ES-I3 (cell line): ENCODE data around the gene CRX.
A peak's percentile ranks its signal among the peaks of the same experiment; 100 is the strongest.
"Not testable (repeated sequence)": the region's sequence is repeated elsewhere in the genome, so short reads cannot be mapped to it uniquely, and the experiment has no call there.

Experiments used
- H3K36me3 ChIP-seq: 2 replicates; pipeline ENCODE4 v1.6.1; 2013; ENCODE audit warnings: mild to moderate bottlenecking, low read length, control low read depth, moderate library complexity; ENCODE audit not compliant: insufficient read depth
- H3K4me1 ChIP-seq: 2 replicates; pipeline ENCODE4 v1.6.1; 2013; ENCODE audit warnings: mild to moderate bottlenecking, control low read depth, low read length; ENCODE audit not compliant: insufficient read depth
- H3K9ac ChIP-seq: 2 replicates; pipeline ENCODE4 v1.6.1; 2013; ENCODE audit warnings: low read depth, mild to moderate bottlenecking, low read length, moderate library complexity
- H3K9me3 ChIP-seq: 2 replicates; pipeline ENCODE4 v1.6.1; 2013; ENCODE audit warnings: mild to moderate bottlenecking, low read length, moderate library complexity; ENCODE audit not compliant: control insufficient read depth, insufficient read depth

The CRX gene

DNA sequence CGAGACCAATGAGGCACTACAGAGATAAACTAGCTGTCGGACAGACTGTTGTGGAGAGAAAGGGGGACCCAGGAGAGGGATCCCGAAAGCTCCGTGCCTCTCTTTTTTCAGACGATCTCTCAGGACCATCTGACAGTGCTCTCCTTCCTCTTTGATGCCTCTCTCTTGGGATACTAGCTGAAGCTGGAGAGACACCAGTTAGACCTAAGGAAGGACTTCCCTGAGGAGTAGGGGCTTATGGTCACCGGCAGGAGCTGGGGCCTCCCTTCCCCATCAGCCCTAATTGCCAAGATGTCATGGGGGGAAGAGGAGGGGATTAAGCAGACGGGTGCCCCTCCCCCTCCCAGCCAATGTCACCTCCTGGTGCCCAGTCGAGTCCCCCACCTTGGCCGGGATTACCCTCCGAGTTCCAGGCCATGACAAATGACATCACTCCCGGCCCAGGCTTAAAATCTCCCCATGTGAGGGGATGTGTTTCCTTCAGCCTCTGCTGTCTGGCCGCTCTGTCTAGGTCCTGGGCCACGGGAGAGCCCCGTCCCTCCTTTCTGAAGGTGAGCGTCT is at the start of gene CRX:
Gene CRX, plus strand, starts transcription at position 478 of the 561 bp plus-strand sequence. CDS start 12,507 bp downstream, outside the sequence.
- no peaks in the 10 kb centered on the region for H3K36me3 ChIP-seq
- peaks cover 19% of the 10 kb centered on the region for H3K4me1 ChIP-seq
- H3K9me3 ChIP-seq = no peaks in the 10 kb centered on the region
- H3K9ac ChIP-seq = no peak within 1 kb of the TSS

DNA sequence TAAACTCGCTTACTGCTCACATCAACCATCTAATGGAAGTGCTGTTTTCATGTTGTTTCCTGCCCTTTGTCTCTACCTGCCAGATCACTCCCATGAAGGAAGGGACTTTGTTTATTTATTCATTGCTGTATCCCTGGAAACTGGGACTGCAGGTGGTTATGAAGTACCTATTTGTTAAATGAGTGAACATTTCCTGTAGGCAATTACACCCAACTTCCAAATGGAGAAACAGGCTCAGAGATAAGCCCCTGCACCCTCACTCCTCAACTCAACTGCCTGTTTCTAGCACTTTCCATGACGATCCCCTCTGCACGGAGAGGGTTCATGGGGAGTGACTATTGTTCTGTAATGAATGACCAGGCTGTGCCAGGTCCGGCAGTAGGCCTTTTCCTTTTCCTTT is 45.2 kb upstream of the CRX start:
- H3K4me1 ChIP-seq = no peaks in the 10 kb centered on the region; the same call in 1 of the 2 replicates
- peaks cover 5% of the 10 kb centered on the region; the same call in 1 of the 2 replicates for H3K36me3 ChIP-seq
- no peaks in the 10 kb centered on the region for H3K9me3 ChIP-seq
- no peak overlapping the region for H3K9ac ChIP-seq

DNA sequence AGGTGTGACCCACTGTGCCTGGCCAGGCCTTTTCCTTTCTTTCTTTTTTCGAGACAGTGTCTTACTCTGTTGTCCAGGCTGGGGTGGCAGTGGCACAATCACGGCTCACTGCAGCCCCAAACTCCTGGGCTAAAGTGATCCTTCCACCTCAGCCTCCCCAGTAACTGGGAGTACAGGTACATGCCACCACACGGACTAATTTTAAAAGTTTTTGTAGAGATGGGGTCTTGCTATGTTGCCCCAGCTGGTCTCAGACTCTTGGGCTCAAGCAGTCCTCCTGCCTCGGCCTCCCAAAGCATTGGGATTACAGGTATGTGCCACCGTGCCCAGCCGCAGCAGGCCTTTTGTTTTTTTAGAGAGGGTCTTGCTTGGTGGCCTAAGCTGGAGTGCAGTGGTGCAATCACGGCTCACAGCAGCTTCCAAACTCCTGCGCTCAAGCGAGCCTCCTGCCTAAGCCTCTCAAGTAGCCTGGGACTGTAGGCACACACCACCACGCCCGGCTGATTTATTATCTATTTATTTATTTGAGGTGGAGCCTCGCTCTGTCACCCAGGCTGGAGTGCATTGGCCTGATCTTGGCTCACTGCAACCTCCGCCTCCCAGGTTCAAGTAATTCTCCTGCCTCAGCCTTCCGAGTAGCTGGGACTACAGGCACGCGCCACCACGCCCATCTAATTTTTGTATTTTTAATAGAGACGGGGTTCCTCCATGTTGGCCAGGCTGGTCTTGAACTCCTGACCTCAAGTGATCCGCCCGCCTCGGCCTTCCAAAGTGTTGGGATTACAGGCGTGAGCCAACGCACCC is 44.3 kb upstream of the CRX start:
- H3K9me3 ChIP-seq, H3K36me3 ChIP-seq, H3K4me1 ChIP-seq: not testable (repeated sequence)
- H3K9ac ChIP-seq = peak overlapping the region; percentile 74; the same call in 1 of the 2 replicates

DNA sequence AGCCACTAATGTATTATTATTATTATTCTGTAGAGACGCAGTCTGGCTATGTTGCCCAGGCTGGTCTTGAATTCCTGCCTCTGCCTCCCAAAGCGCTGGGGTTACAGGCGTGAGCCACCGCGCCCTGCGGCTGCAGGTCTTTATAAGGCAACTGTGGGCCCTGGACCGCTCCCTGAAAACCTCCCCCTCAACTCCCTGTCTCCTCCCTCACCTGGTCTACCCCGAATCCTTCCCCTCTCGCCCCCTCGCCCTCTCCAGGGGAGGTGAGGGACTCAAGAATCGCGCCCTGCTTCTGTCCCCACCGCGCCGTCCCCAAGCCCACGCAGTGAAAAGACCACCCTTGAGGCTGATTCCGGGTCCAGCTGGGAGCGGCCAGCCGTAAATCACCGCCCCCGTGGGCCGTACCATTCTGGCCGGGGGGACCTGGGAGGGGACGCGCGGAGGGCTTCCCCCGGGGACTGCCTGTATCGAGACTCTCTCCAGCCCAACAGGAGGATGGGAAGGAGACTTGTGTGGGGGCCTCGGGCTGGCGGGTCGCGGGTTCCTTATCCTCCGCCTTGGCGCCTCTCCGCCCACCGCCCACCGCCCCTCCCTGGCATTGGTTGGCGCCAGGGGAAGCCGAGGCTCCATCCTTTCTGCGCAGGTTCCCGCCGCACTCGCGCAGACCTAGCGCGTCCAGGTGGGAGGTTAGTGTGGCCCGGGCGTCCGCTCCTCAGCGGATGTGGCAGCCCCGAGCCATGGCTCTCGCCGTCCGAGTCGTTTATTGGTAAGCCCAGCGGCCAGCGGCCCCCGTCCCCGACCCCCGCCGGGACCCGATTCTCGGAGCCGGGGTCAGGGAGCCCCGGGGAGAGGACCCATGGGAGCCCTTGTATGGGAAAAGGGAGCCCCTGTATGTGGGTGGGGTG is 43.4 kb upstream of the CRX start, which contains the start of gene SELENOW:
Gene SELENOW, plus strand, starts transcription at position 655 of the 905 bp plus-strand sequence. Its CDS starts 83 bp downstream, at position 738.
- no peaks in the 10 kb centered on the region; the same call in 1 of the 2 replicates for H3K4me1 ChIP-seq
- peaks cover 6% of the 10 kb centered on the region; the same call in 1 of the 2 replicates for H3K36me3 ChIP-seq
- H3K9me3 ChIP-seq = no peaks in the 10 kb centered on the region
- H3K9ac ChIP-seq = peak within 1 kb of the TSS; percentile 74

DNA sequence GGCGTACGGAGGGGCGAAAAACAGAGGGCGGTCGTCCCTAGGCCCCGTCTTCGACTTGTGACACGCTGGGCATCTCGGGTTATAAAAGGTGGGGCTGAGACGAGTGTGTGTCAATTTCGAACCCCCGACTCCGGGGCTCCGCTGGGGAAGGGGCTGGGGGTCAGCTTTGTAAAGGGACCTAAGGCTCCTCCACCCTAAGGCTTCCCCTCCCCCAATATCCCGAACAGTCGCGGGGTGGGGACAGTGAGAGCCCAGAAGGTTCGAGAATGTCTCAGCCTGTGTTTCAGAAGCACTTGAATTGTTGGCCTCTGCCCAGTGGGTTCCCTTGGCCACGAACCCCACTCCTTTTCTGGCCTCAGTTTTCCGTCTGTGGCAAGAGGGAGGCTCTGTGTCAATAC is 42.8 kb upstream of the CRX start:
- H3K9me3 ChIP-seq = no peaks in the 10 kb centered on the region
- H3K4me1 ChIP-seq = no peaks in the 10 kb centered on the region; the same call in 1 of the 2 replicates
- H3K9ac ChIP-seq = peak overlapping the region; percentile 74
- peaks cover 6% of the 10 kb centered on the region; the same call in 1 of the 2 replicates for H3K36me3 ChIP-seq

DNA sequence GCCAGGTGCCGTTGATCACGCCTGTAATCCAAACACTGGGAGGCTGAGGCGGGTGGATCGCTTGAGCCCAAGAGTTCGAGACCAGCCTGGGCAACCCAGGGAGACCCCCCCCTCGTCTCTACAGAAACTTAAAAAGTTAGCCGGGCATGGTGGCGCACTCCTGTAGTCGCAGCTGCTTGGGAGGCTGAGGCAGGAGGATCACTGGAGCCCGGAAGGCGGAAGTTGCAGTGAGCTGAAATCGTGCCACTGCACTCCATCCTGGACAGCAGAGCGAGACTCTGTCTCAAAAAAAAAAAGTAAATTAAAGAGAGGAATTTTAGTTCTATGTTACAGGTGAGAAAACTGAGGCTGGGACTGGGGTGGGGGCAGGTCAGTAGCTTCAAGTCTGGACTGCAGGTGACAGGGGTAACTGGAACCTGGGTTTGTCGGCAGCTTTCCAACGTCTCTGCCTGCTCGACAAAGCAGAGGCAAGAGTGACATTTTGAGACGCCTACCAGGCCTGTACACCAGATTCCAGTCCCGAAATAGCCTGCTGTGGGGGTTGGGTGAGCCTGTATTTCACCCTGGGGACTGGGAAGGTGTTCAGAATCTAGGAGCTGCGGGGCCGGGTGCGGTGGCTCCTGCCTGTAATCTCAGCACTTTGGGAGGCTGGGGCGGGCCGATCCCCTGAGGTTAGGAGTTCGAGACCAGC is 42.1 kb upstream of the CRX start:
- Histone ChIP-seq H3K36me3 (peaks cover 10% of the 10 kb centered on the region; the same call in 1 of the 2 replicates), H3K9ac (peak overlapping the region; percentile 74; the same call in 1 of the 2 replicates), H3K4me1 (no peaks in the 10 kb centered on the region; the same call in 1 of the 2 replicates), H3K9me3 (no peaks in the 10 kb centered on the region)

DNA sequence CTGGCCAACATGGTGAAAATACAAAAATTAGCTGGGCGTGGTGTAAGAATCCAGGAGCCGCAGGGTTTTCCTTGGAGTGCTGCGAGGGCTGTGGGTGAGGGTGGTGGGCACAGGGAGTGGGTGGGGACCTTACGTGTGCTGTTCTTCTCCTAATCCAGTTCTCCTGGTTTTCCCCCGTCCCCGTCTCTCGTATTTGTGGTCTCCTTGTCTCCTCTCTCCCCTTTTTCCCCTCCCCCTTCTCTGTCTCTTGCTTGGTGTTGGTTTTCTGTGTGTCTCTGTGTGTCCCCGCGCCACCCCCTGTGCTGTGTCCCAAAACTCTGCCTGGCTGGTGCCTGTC is 41.6 kb upstream of the CRX start:
- no peaks in the 10 kb centered on the region for H3K9me3 ChIP-seq
- H3K36me3 ChIP-seq = peaks cover 11% of the 10 kb centered on the region; the same call in 1 of the 2 replicates
- no peak overlapping the region; the same call in 1 of the 2 replicates for H3K9ac ChIP-seq
- no peaks in the 10 kb centered on the region; the same call in 1 of the 2 replicates for H3K4me1 ChIP-seq

DNA sequence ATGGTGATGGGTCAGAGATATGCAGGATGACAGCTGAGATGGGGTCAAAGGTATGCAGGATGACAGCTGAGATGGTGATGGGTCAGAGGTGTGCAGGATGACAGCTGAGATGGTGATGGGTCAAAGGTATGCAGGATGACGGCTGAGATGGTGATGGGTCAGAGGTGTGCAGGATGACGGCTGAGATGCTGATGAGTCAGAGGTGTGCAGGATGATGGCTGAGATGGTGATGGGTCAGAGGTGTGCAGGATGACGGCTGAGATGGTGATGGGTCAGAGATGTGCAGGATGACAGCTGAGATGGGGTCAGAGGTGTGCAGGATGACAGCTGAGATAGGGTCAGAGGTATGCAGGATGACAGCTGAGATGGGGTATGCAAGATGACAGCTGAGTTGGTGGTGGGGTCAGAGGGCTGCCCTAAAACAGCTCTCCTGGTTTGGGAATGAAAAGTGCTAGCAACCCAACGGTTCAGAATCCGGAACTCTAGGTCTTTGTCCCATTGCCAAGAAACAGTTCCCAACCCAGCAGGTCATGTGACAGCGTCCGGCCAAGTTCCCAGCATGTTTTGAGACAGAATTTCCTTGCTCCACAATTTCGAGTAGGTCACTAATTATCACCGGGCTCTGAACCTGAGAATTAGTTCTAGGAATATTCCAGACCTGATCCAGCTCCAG is 40.0 kb upstream of the CRX start:
- no peaks in the 10 kb centered on the region; the same call in 1 of the 2 replicates for H3K4me1 ChIP-seq
- no peaks in the 10 kb centered on the region for H3K9me3 ChIP-seq
- H3K9ac ChIP-seq = no peak overlapping the region
- H3K36me3 ChIP-seq = peaks cover 19% of the 10 kb centered on the region; the same call in 1 of the 2 replicates

DNA sequence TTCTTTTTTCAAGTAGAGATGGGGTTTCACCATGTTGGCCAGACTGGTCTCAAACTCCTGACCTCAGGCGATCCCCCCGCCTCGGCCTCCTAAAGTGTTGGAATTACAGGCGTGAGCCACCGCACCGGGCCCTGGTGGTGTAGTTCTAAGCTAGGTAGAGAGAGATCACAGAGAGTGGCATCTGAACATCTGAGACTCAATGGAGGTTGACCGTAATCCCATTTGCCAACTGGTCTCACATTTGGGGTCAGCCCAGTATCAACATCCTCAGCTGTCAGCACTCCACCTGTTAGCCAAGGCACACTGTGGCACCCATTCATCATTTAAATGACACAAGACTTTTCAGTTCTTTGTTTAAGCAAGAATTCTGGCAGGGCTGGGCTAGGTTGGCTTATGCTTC is 35.2 kb upstream of the CRX start:
- H3K4me1 ChIP-seq = no peaks in the 10 kb centered on the region; the same call in 1 of the 2 replicates
- peaks cover 14% of the 10 kb centered on the region; the same call in 1 of the 2 replicates for H3K36me3 ChIP-seq
- no peak overlapping the region for H3K9ac ChIP-seq
- H3K9me3 ChIP-seq = no peaks in the 10 kb centered on the region

DNA sequence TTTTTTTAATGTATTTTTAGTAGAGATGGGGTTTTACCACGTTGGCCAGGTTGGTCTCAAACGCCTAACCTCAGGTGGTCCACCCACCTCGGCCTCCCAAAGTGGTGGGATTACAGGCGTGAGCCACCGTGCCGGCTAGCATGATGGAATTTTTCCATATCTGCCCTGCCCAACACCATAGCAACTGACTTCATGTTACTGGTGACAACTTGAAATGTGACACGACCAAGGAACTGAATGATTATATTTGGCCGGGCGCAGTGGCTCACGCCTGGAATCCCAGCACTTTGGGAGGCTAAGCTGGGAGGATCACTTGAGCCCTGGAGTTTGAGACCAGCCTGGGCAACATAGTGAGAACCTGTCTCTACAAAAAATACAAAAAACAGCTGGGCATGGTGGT is 34.4 kb upstream of the CRX start:
- H3K9me3 ChIP-seq, H3K9ac ChIP-seq, H3K4me1 ChIP-seq: not testable (repeated sequence)
- peaks cover 13% of the 10 kb centered on the region; the same call in 1 of the 2 replicates for H3K36me3 ChIP-seq

DNA sequence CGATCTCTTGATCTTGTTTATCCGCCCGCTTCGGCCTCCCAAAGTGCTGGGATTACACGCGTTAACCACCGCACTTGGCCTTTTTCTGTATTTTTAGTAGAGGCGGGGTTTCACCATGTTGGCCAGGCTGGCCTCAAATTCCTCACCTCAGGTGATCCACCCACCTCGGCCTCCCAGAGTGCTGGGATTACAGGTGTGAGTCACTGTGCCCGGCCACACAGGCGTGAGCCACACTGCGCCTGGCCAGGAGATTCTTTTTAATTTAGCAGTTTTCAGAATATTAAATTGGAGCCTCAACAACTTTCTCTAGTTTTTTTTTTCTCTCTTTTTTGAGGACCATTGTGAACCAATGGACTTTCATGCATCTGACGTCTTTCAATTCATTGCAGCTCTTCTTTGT is 31.9 kb upstream of the CRX start:
- H3K9ac ChIP-seq = peak overlapping the region; percentile 32; the same call in 1 of the 2 replicates
- H3K4me1 ChIP-seq, H3K9me3 ChIP-seq, H3K36me3 ChIP-seq: not testable (repeated sequence)

DNA sequence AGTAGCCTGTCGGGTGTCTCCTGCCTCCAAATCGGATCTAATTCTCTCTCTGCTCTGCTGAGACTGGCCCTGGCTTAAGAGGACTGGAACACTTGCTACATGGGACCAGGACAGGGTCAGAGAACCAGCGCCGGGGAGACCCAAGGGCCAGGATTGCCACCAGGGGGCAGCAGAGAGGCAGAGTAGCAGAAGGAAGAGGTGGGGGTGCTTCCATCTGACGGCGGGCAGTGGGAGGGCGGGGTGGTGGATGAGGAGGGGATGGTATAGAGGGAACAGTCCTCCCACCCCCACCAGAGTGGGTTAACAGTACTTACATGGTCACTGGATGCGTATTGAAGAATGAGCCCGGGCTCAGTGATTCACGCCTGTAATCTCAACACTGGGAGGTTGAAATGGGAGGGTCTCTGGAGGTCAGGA is 31.3 kb upstream of the CRX start:
- peaks cover 7% of the 10 kb centered on the region; the same call in 1 of the 2 replicates for H3K36me3 ChIP-seq
- H3K9me3 ChIP-seq = no peaks in the 10 kb centered on the region
- peak overlapping the region; percentile 32; the same call in 1 of the 2 replicates for H3K9ac ChIP-seq
- H3K4me1 ChIP-seq = no peaks in the 10 kb centered on the region; the same call in 1 of the 2 replicates

DNA sequence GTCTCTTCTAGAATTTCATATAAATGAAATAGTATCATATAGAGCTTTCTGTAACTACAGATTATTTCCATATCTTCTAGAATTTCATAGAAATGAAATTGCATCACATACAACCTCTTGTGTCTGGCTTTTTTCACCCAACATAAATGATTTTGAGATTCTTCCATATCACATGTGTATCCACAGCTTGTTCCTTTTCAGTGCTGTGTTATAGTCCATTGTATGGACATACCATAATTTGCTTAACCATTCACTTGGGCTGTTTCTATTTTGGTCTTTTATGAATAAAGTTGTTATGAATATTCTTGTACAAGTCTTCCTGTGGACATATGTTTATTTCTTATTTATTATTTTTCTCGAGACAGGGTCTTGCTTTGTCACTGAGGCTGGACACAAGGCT is 29.1 kb upstream of the CRX start:
- Histone ChIP-seq H3K4me1 (no peaks in the 10 kb centered on the region; the same call in 1 of the 2 replicates), H3K36me3 (no peaks in the 10 kb centered on the region), H3K9ac (no peak overlapping the region), H3K9me3 (no peaks in the 10 kb centered on the region)
